T1000 (cell line): ENCODE data around the gene CNOT3.
"Not testable (repeated sequence)": the region's sequence is repeated elsewhere in the genome, so short reads cannot be mapped to it uniquely, and the experiment has no call there.

Experiments
- DNase-seq: peaks from one replicate; lab custom pipeline; 2025; ENCODE audit warnings: mixed read lengths; lab: John Stamatoyannopoulos, UW

CNOT3 gene

DNA sequence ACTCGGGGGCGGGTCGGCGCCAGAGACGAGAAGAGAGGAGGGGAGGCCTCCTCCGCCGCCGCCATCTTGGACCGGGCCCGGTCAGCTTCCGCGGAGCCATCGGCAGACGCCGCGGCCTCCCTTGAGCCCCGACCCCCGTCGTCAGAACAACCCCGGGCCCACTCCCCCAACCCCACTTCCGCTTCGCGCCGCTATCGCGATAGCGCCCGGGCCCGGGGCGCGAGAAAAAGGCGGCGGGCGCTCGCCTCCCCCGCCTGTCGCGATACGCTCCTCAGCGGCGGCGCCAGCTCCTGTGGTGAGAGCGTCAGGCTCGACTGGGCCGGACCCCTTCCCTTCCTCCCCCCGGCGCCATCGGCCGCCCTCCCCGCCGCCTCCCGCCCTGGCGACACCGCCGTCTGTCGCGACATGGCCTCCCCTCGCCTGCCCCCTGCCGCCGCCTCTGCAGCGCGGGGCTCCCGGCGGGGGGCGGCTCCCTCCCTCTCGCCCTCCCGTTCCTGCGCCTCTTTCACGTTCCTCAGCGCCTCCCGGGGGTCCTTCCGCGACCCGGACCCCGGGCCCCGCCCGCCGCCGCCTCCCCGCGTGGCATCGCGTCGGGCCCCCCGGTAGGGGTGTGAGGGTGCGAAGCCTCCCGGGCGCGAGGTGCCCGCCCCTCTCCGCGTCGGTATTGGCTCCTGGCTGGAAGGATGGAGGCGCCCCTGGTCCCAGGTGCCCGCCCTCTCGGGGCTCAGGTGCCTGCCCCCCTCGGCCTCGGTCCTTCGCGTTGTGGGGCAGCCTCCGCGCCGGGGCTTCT, at the start of gene CNOT3:
CNOT3 (plus strand) TSS at position 64 of the 790 bp plus-strand sequence. CDS start 5,217 bp downstream, outside the sequence.
- no peak for DNase-seq

DNA sequence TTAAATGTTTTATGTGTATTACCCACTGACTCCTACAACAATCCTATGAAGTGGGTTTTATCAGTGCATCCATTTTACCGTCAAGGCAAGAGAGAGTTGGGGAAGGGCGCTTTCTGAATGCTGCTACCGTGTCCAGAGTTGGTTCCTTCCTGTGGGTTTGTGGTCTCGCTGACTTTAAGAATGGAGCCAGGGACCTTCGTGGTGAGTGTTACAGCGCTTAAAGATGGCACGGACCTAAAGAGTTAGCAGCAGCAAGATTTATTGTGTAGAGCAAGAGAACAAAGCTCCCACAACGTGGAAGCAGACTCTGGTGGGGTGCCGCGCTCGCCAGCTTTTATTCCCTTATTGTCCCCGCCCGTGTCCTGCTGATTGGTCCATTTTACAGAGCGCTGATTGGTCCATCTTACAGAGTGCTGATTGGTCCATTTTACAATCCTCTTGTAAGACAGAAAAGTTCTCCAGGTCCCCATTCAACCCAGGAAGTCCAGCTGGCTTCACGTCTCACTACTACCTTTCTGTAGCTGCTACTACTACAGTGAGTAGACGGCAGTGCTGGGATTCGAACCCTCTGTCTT, 43.0 kb upstream of the CNOT3 start:
- no peak for DNase-seq

DNA sequence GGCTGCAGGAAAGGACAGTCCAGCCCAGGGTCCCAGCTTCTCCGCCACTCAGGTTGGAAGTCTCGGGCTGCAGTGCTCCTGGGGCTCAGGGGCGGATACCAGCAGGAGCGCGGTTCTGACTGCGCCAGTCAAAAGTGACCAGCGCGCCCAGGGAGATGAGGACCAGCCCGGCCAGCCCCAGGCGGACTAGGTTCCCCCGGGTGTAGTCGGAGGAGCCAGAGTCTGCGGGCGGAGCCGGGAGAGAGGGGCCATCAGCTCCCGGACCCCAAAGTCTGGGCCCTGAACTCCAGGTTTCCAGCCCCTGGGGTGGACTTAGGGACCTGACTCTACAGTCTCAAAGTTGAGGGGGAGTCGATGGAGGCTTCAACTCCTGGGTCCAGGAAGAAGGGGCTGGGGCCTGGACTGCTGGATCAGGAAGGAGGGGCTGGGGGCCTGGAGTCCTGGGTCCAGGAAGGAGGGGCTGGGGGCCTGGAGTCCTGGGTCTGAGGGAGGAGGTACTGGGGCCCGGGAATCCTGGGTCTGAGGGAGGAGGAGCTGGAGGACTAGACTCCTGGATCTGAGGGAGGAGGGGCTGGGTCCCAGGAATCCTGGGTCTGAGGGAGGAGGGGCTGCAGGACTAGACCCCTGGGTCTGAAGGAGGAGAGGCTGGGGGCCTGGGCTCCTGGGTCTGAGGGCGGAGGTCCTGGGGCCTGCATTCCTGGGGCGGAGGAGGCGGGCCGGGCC, 42.3 kb upstream of the CNOT3 start:
- no peak for DNase-seq

DNA sequence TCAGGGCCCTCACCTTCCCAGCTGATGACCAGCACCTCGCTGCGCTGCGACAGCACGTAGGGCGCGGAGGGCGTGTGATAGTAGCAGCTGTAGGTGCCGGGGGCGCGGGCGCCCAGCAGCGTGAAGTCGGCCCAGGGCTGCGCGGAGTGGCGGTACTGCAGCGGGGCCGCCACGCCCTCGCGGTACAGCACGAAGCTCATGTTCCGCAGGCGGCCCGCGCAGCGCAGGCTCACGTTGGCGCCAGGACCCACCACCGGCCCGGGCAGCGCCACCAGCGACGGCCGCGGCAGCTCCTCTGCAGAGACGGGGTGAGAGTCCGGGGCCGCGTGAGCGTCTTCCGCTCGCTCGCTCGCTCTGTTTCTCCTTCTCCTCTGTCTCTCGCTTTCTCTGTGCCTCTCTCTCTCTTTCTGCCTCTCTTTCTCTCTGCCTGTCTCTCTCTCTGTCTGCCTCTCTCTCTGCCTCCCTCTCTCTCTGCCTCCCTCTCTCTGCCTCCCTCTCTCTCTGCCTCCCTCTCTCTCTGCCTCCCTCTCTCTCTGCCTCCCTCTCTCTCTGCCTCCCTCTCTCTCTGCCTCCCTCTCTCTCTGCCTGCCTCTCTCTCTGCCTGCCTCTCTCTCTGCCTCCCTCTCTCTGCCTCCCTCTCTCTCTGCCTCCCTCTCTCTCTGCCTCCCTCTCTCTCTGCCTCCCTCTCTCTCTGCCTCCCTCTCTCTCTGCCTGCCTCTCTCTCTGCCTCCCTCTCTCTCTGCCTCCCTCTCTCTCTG, 41.5 kb upstream of the CNOT3 start:
- not testable (repeated sequence) for DNase-seq

DNA sequence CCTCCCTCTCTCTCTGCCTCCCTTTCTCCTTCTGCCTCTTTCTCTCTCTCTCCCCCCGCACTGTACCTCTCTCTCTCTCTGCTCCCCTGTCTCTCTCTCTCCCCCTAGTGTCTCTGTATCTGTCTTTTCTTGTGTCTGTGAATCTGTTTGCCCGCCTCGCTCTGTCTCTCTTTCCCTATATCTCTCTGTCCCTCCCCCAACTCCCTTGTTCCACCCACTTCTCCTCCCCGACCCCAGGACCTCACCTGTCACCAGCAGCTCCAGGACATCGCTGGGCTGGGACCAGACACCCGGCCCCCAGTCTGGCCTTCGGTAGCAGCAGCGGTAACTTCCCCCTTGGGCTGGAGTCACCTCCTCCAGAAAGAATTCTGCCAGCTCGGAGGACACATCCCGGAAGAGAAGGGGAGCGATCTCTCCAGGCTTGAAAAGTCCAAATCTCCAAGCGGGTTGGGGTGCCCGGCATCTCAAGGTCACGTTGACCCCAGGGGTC, 40.9 kb upstream of the CNOT3 start:
- no peak for DNase-seq

DNA sequence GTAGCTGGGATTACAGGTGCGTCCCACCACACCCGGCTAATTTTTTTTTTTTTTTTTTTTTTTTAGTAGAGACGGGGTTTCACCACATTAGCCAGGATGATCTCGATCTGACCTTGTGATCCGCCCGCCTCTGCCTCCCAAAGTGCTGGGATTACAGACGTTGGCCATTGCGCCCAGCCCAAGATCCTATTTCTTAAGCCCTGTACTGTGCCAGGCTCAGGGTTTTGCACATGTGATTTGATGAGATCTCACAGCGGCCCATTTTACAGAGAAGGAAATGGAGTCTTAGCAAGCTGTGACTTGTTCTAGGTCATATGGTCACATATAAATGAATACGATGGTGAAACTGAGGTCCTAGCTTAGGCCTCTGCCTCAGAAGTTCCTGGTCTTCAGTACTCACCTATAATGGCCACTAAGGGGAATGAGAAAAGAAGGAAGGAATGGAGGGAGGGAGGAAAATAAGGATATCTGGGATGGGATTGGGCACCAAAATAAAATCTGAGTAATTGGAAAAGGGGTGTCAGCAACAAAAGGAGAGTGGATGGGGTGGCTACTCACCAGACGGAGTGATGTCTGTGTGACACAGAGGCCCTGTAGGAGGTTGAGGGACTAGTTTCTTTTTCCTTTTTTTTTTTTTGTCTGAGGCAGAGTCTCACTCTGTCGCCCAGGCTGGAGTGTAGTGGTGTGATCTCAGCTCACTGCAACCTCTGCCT, 38.2 kb upstream of the CNOT3 start:
- no peak for DNase-seq

DNA sequence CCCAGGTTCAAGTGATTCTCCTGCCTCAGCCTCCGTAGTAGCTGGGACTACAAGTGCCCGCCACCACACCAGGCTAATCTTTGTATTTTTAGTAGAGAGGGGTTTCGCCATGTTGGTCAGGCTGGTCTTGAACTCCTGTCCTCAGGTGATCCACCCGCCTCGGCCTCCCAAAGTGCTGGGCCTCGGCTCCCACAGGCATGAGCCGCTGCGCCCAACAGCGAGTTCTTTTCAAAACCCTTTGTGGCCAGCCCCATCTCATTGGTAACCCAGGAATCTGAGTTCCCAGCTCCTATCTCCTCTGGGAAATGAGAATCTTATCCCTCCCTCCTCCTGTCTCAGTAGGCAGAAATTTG, 37.7 kb upstream of the CNOT3 start:
- not testable (repeated sequence) for DNase-seq

DNA sequence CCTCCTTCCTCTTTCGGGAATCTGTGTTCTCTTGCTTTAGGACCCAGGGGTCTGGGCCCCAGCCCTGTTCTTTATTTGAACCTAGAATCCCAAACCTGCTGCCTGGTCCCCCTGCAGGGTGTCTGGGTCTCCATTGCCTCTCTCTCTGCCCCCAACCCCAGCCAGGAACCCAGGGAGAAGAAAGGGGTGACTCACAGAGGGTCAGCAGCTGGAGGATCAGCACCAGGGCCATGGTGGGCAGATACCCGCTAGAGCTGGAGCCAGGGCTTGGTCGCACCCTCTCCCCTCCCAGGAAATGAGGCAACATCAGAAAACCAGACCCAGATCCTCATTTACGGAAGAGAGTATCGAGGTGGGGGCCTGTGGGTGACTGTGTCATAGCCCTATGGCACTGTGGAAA, 37.0 kb upstream of the CNOT3 start, which contains the start of gene OSCAR:
OSCAR (minus strand) TSS at position 243 of the 400 bp plus-strand sequence; CDS start at position 232, 11 bp downstream.
- no peak for DNase-seq

DNA sequence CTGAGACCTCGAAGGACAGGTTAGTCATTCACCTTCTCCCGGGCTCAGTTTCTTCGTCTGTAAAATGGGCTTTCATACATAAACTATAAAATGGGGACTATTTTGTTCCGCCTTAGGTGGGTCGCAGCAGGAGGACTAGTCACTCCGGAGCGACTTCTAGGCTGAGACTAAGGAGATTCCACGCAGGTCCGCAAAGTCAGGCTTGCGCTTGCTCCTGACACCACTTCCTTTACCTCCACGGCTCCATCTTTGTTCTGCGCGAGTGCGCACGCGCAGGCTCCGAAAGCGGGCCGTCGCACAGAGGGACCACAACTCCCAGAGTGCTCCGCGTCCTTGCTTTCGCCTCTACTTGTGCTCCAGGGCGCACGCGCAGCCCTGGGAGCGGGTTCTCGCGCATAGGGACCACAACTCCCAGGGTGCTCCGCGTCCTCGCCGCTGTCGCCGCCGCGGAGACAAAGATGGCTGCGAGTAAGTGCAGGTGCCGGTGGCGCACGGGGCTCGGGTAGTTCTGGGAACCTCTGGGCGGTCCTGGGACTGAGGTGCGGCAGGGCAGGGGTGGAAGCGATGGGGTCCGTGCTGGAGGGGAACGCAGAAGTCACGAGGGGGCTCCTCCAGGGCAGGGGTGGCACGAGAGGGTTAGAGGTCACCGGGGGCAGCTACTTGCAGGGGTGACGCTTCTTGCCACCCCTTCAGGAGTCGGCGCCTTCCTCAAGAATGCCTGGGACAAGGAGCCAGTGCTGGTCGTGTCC, 35.0 kb upstream of the CNOT3 start, which contains the start of gene NDUFA3:
NDUFA3 (plus strand) TSS at position 435 of the 749 bp plus-strand sequence; CDS start at position 459, 24 bp downstream.
- DNase-seq = peak; percentile 97

DNA sequence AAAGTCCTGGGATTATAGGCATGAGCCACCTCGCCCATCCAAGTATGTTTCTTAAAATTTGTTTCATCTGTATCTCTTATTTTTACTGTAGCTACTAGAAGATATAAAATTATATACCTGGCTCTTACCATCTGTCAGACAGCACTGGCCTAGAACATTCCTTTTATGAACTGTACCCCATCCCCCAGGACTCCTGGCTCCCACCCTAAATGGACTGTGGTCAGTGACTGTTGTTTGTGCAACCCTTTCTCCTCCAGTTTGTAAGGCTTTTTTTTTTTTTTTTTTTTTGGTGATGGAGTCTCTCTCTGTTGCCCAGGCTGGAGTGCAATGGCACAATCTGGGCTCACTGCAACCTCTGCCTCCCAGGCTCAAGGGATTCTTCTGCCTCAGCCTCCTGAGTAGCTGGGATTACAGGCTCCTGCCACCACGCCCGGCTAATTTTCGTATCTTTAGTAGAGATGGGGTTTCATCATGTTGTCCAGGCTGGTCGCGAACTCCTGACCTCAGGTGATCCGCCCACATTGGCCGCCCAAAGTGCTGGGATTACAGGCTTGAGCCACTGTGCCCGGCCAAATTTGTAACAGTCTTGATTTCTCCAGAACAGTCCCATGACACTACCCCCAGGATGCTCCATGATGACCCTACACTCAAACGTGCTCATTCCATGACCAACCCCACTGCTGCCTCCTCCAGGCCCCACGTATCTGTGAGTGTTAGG, 32.4 kb upstream of the CNOT3 start:
- no peak for DNase-seq

DNA sequence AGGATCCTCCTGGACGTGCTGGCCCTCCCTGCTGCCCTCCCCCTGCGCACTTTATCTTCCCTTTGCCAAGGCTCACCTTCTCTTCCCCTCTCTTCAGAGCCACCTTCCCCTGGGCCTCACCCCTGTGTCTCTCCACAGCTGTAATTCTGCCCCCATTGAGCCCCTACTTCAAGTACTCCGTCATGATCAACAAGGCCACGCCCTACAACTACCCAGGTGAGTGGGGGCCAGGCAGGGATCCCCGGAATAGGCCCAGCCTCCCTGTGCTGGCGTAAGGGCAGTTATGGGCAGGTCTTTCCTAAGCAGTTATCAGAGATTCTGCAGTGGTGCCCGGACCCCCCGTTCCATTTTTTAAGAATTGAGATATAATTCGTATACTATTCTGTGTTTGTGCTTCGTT, 31.8 kb upstream of the CNOT3 start:
- DNase-seq = no peak

DNA sequence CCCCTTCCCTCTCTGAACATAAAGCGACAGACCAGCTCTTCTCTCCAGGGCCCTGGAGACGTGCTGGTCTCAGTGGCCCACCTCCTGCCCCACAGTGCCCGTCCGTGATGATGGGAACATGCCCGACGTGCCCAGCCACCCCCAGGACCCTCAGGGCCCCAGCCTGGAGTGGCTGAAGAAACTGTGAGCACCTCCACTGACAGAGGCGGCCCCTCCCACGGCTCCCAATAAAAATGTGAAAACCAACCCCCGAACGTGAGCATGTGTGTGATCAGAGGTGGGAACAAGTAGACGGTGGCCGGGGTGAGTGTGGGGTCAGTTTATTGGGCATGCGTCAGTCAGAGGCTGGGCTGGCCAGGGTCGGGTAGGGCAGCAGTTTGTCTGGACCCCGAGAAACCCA, 30.8 kb upstream of the CNOT3 start:
- DNase-seq = no peak

DNA sequence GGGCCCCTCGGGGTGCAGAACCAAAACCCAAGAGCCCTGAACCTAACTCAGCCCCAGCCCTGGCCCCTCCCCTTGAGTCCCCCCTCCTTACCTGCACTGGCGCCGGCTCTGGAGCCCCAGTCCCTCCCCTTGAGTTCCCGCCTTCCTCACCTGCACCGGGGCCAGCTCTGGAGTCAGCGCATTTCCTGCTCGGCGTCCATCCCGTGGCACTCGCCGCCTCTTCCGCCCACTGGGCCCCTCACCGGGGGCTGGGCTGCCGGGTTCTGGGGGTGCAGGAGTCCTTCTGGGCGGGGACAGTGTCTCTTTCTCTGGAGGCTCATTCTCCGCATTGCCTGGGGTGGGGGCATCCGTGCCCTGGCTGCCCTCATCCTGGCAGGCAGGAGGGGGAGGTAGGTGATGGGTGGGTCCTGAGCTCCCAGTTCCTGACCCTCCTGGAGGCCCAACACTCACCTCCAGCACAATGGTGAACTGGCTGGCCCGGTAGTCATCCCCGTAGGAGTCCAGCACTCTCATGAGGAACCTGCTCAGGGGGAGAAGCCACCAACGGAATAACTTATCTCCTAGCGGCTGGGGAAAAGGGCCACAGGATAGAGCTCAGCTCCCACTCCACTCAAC, 29.6 kb upstream of the CNOT3 start:
- no peak for DNase-seq

DNA sequence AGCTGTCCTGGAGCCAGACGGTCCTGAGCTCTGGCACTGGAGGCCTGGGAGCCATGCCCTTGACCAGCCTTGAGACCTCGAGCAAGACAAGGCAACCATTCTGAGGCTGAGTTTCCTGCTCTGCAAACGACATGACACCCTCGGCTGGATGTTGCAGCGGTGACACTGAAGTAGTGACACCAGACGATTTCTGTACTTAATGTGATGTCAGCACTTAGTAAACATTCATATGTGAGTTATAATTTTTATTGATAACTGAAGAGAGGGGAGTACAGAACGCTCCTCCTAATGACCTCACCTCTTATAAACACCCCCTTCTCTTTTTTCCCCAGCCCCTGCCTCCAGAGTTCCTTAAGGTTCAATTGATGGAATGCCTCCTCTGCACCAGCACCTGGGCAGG, 29.1 kb upstream of the CNOT3 start:
- DNase-seq = no peak

DNA sequence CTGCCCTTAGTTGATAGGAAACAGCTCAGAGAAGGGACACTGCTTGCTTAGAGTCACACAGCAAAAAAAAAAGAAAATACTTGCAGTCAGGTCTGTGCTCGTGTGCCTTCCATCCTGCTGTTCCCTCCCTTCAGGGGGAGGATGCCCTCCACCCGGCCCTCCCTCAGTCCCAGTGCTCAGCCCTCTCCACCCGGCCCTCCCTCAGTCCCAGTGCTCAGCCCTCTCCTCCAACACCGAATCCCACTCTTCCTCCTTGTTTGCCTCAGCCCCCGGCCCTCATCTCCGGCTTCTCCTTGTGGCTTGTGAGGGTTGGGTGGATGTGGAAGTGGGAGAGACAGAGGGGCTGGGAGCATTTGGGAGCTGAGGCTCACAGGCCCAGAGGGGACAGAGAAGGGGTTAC, 27.9 kb upstream of the CNOT3 start:
- no peak for DNase-seq

DNA sequence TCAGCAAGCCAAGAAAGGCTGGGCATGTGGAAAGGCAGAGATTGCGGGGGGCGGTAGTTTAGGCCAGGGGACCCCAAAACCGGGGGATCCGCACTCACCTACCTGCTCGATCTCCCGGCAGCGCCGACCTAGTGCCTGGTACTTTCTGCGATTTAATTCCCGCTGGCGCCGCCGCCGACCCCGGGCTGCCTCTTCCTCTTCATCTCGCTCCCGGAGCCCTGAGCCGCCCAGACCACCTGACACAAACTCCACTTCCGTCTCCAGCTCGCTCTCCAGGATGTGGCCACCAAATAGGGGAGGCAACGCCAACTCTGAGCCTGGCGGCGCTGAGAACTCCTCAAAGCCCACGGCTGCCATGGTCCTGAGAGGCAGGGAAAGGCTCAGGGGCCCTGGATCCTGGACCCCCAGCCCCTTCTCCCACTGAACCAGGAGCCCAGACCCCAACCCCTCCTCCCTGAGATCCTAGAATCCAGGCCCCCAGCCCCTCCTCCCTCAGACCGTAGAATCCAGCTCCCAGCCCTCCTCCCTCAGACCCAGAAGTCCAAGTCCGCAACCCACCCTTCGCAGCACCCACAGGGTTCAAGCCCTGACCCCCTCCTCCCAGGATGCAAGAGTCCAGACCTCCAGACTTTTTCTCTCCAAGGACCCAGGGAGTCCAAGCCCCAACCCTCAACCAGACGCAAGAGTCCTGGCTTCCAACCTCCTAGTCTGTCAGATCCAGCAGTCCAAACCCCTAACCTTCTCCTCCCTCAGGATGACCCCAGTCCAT, 23.0 kb upstream of the CNOT3 start:
- DNase-seq = no peak

DNA sequence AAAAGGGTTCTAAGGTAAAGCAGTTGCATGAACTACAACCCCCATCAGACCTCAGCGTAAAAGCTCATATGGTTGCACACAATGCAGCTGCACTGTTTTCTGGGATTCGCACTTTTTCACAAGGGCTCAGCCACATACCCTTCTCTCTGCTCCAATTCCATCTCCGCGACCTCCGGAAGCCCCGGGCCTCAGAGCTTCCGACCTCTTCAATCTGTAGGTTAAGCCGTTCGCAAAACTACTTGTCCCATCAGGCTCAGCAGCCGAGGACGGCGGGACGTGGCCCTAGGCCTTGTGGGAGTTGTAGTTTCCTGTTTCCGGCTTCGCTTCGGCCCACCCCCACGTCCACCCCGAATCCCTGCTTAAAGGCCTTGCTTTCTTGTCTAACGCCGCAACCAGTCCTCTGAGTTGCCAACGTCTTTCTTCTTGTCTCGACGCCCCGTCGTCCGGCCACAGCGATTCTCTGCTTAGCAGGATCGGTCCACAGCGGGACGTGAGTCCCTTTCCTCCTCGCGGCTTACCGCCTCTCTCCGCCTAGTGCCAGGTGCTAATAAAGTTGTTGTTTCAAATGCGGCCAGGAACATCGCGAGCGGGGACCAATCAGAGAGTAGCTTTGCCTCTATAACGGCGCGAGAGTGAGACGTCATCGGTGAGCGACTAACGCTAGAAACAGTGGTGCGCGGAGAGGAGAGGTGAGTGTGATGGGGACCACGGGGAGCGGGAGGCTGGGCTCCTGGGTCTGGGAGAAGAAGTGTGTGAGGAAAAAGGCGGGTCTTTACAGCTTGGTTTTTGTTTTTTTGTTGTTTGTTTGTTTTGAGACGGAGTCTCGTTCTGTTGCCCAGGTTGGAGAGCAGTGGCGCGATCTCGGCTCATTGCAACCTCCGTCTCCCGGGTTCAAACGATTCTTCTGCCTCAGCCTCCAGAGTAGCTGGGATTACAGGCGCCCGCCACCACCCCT, 22.2 kb upstream of the CNOT3 start, which contains the start of the genes PRPF31 and TFPT:
PRPF31 (plus strand) TSS at position 646 of the 955 bp plus-strand sequence. CDS start 2,525 bp downstream, outside the sequence.
TFPT (minus strand) TSS at position 549 of the 955 bp plus-strand sequence; CDS start at position 161, 388 bp downstream.
- peak; percentile 86 for DNase-seq
